Body of pancreas (tissue), 4 donors: ENCODE results near the gene FBXO42.
"Not testable (repeated sequence)": the region's sequence is repeated elsewhere in the genome, so short reads cannot be mapped to it uniquely, and the experiment has no call there.

Source experiments
- POLR2A ChIP-seq, 3 donors: fragments of 450-650 bp; IDR thresholded peaks; one replicate each; pipeline ENCODE4 v1.6.1; 2016; ENCODE audit warnings: antibody characterized with exemption in 3 of 3, mild to moderate bottlenecking in 2 of 3
- TF ChIP-seq, protein P1 (sequence below), 7 experiments: fragments of 450-650 bp in 4 of 7; fragments of 200-600 bp in 3 of 7; sonication (generic) in 3 of 7; IDR thresholded peaks; one replicate each; pipeline ENCODE4 v1.5.1; 2016 to 2019; ENCODE audit warnings: antibody characterized with exemption in 7 of 7

DNA sequence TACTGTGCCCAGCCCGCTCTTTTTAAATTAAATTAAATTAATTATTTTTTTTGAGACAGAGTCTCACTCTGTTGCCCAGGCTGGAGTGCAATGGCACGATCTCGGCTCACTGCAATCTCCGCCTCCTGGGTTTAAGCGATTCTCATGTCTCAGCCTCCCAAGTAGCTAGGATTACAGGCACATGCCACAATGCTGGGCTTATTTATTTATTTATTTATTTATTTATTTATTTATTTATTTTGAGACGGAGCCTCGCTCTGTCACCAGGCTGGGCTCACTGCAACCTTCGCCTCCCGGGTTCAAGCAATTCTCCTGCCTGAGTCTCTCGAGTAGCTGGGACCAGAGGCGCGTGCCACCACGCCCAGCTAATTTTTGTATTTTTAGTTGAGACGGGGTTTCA, 129.6 kb downstream of the FBXO42 start:
- TF ChIP-seq, protein P1, sequence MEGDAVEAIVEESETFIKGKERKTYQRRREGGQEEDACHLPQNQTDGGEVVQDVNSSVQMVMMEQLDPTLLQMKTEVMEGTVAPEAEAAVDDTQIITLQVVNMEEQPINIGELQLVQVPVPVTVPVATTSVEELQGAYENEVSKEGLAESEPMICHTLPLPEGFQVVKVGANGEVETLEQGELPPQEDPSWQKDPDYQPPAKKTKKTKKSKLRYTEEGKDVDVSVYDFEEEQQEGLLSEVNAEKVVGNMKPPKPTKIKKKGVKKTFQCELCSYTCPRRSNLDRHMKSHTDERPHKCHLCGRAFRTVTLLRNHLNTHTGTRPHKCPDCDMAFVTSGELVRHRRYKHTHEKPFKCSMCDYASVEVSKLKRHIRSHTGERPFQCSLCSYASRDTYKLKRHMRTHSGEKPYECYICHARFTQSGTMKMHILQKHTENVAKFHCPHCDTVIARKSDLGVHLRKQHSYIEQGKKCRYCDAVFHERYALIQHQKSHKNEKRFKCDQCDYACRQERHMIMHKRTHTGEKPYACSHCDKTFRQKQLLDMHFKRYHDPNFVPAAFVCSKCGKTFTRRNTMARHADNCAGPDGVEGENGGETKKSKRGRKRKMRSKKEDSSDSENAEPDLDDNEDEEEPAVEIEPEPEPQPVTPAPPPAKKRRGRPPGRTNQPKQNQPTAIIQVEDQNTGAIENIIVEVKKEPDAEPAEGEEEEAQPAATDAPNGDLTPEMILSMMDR (IDR thresholded peaks at IDR 0.05), result not testable (repeated sequence)
- not testable (repeated sequence) for TF ChIP-seq POLR2A (IDR thresholded peaks at IDR 0.05)
